ENCODE results near the gene OMP. TPM values are rescaled to one million over a fixed set of nuclear protein-coding genes. Genes with fewer than 3 reads are reported as not detected.

OMP gene
- total and polyA plus RNA-seq, 2 donors (not counting 3 experiments of a cell fraction or from before 2014, with no cell fraction given) = 0.80 TPM; not detected in 1

- no peak for TF ChIP-seq MAX (IDR thresholded peaks at IDR 0.05; ENCODE audit: insufficient read depth, insufficient read length)
- no peak for TF ChIP-seq JUN (IDR thresholded peaks at IDR 0.05; ENCODE audit: borderline replicate concordance, insufficient read depth, insufficient read length, low read depth)
- TF ChIP-seq POLR2A (IDR thresholded peaks at IDR 0.05; ENCODE audit: low read depth, low read length) = no peak
- no peak for TF ChIP-seq MYC (IDR thresholded peaks at IDR 0.05; ENCODE audit: low read depth, low read length)
- no peak for TF ChIP-seq CTCF (IDR thresholded peaks at IDR 0.05; ENCODE audit: extremely low read depth in 1 of 2, insufficient read depth in 1 of 2, low read depth in 1 of 2, low read length in 2 of 2)
- Histone ChIP-seq H3K27ac (ENCODE audit: insufficient read depth, low read depth, low read length) (no peak overlapping the region), H3K36me3 (ENCODE audit: control insufficient read depth in 2 of 2, extremely low read depth in 1 of 2, insufficient read depth in 2 of 2, low read length in 2 of 2) (no peaks in the 10 kb centered on the region), H3K9me3 (replicated peaks; ENCODE audit: control insufficient read depth, insufficient read depth, low read length) (no peaks in the 10 kb centered on the region), H3K79me2 (ENCODE audit: control insufficient read depth, insufficient read depth, low read length) (no peaks in the 10 kb centered on the region), H3K4me1 (ENCODE audit: control insufficient read depth, extremely low read depth, insufficient read depth, low read length) (peaks cover 41% of the 10 kb centered on the region), H3K4me3 (replicated peaks in 1 of 3; ENCODE audit: insufficient read depth in 1 of 3, low read depth in 1 of 3, low read length in 3 of 3) (no peak overlapping the region), H4K20me1 (replicated peaks; ENCODE audit: control insufficient read depth, extremely low read depth, insufficient read depth, low read length) (no peaks in the 10 kb centered on the region), H2AFZ (ENCODE audit: low read depth, low read length) (no peak overlapping the region), H3K9ac (replicated peaks; ENCODE audit: extremely low read depth, insufficient read depth, low read length) (no peak overlapping the region), H3K27me3 (ENCODE audit: control insufficient read depth in 2 of 2, insufficient read depth in 2 of 2, low read length in 2 of 2) (no peaks in the 10 kb centered on the region), H3K4me2 (ENCODE audit: insufficient read depth, low read length) (no peak overlapping the region), H3K9me1 (replicated peaks; ENCODE audit: control insufficient read depth, extremely low read depth, insufficient read depth, low read length) (no peaks in the 10 kb centered on the region)
- dilution Hi-C loops (cut with MboI; ENCODE audit: extremely low pct_ligation_motif_present, low sequenced_read_pairs) (no loop called here), intact Hi-C loops (cut with micrococcal nuclease) (no loop called here)
- BruUV-seq (replicated peaks) = no TSS peak
- CTCF ChIA-PET = interaction anchor here (1.3 to 1.8 kb wide), 3 partner anchors 21 to 23 kb away, joined by 3 to 6 read pairs (median 5); no protein-coding TSS in a partner anchor
- no peak for FAIRE-seq
- no peak for DNase-seq (ENCODE audit: low read depth, low spot score)
- POLR2A ChIA-PET = no interaction called here
Observed at GRCh38 chr11:77069969-77070582, 32.6 kb upstream of the OMP start.

- POLR2A ChIA-PET = no interaction called here
- H3K9me1 ChIP-seq (replicated peaks; ENCODE audit: control insufficient read depth, extremely low read depth, insufficient read depth, low read length) = no peaks in the 10 kb centered on the region
- no peaks in the 10 kb centered on the region for H4K20me1 ChIP-seq (replicated peaks; ENCODE audit: control insufficient read depth, extremely low read depth, insufficient read depth, low read length)
- no peaks in the 10 kb centered on the region for H3K9me3 ChIP-seq (replicated peaks; ENCODE audit: control insufficient read depth, insufficient read depth, low read length)
- H3K79me2 ChIP-seq (ENCODE audit: control insufficient read depth, insufficient read depth, low read length) = no peaks in the 10 kb centered on the region
- no TSS peak for BruUV-seq (replicated peaks)
- intact Hi-C loops (cut with micrococcal nuclease) (no loop called here), dilution Hi-C loops (cut with MboI; ENCODE audit: extremely low pct_ligation_motif_present, low sequenced_read_pairs) (no loop called here)
- no peak overlapping the region for H3K27ac ChIP-seq (ENCODE audit: insufficient read depth, low read depth, low read length)
- FAIRE-seq (no peak), DNase-seq (ENCODE audit: low read depth, low spot score) (no peak)
- H3K9ac ChIP-seq (replicated peaks; ENCODE audit: extremely low read depth, insufficient read depth, low read length) = no peak overlapping the region
- no peak overlapping the region for H3K4me3 ChIP-seq (replicated peaks in 1 of 3; ENCODE audit: insufficient read depth in 1 of 3, low read depth in 1 of 3, low read length in 3 of 3)
- H2AFZ ChIP-seq (ENCODE audit: low read depth, low read length) = no peak overlapping the region
- no peaks in the 10 kb centered on the region for H3K36me3 ChIP-seq (ENCODE audit: control insufficient read depth in 2 of 2, extremely low read depth in 1 of 2, insufficient read depth in 2 of 2, low read length in 2 of 2)
- no peaks in the 10 kb centered on the region for H3K27me3 ChIP-seq (ENCODE audit: control insufficient read depth in 2 of 2, insufficient read depth in 2 of 2, low read length in 2 of 2)
- no peak for TF ChIP-seq MAX (IDR thresholded peaks at IDR 0.05; ENCODE audit: insufficient read depth, insufficient read length)
- no peak for TF ChIP-seq GATA2 (IDR thresholded peaks at IDR 0.05; ENCODE audit: insufficient read depth, insufficient read length, low read depth, low read length)
- no peak for TF ChIP-seq POLR2AphosphoS5 (IDR thresholded peaks at IDR 0.05; ENCODE audit: insufficient read depth, low read depth, low read length)
- no peak for TF ChIP-seq JUN (IDR thresholded peaks at IDR 0.05; ENCODE audit: borderline replicate concordance, insufficient read depth, insufficient read length, low read depth)
- CTCF ChIA-PET = interaction anchor here (1.3 kb wide), 1 partner anchor 24 kb away, joined by 5 read pairs; no protein-coding TSS in a partner anchor
- no peak overlapping the region for H3K4me2 ChIP-seq (ENCODE audit: insufficient read depth, low read length)
- peaks cover 39% of the 10 kb centered on the region for H3K4me1 ChIP-seq (ENCODE audit: control insufficient read depth, extremely low read depth, insufficient read depth, low read length)
Observed at GRCh38 chr11:77071077-77071476, 31.6 kb upstream of the OMP start.

Data from endothelial cell of umbilical vein (primary cell).